Stimulated activated naive CD8-positive, alpha-beta T cell treated with anti-CD3 and anti-CD28 coated beads, Interleukin-15, Interleukin-2, amounts not matched to agents 100 U/mL and 50 U/mL, for 24 hours (primary cell): ENCODE measurements around the gene ADGRG3.
"Not testable (repeated sequence)": the region's sequence is repeated elsewhere in the genome, so short reads cannot be mapped to it uniquely, and the experiment has no call there.

ENCODE experiments used
- ATAC-seq: fragments of 150-1000 bp; cut with Tn5 transposase; one replicate; pipeline ENCODE4 v1.10.0; 2021
- DNase-seq: peaks from one replicate; pipeline ENCODE4 v3.0.0; 2021

Gene ADGRG3

GRCh38 chr16:57722210-57722499 is 54.0 kb downstream of the ADGRG3 start:
- ATAC-seq (no peak), DNase-seq (no peak)

- ATAC-seq (no peak), DNase-seq (no peak)
These were observed 54.5 kb downstream of the ADGRG3 start for GRCh38 chr16:57722651-57723050.

GRCh38 chr16:57723170-57723569 is 55.1 kb downstream of the ADGRG3 start:
- ATAC-seq: no peak
- no peak for DNase-seq

GRCh38 chr16:57724531-57724930 is 56.4 kb downstream of the ADGRG3 start:
- no peak for DNase-seq
- no peak for ATAC-seq

- no peak for ATAC-seq
- DNase-seq: no peak
These were observed 57.0 kb downstream of the ADGRG3 start for GRCh38 chr16:57725151-57725550.

GRCh38 chr16:57725554-57725953 is 57.4 kb downstream of the ADGRG3 start:
- no peak for DNase-seq
- ATAC-seq: no peak

GRCh38 chr16:57725976-57726375 is 57.9 kb downstream of the ADGRG3 start:
- ATAC-seq (no peak), DNase-seq (no peak)

- no peak for ATAC-seq
These were observed 58.4 kb downstream of the ADGRG3 start for GRCh38 chr16:57726433-57726947.

GRCh38 chr16:57727610-57728009 is 59.5 kb downstream of the ADGRG3 start:
- no peak for ATAC-seq
- no peak for DNase-seq

More at GRCh38 chr16:57726433-57726947, 58.4 kb downstream of the ADGRG3 start:
- no peak for DNase-seq

GRCh38 chr16:57728336-57729181 is 60.5 kb downstream of the ADGRG3 start:
- ATAC-seq: no peak
- no peak for DNase-seq

- no peak for ATAC-seq
- DNase-seq: no peak
These were observed 61.0 kb downstream of the ADGRG3 start for GRCh38 chr16:57729182-57729484.

- not testable (repeated sequence) for DNase-seq, ATAC-seq
These were observed 61.7 kb downstream of the ADGRG3 start for GRCh38 chr16:57729852-57730251.

- no peak for ATAC-seq
- DNase-seq: no peak
These were observed 62.9 kb downstream of the ADGRG3 start for GRCh38 chr16:57730771-57731730.

- DNase-seq (no peak), ATAC-seq (no peak)
These were observed 63.9 kb downstream of the ADGRG3 start for GRCh38 chr16:57732037-57732436.

- ATAC-seq: no peak
- DNase-seq: no peak
These were observed 64.6 kb downstream of the ADGRG3 start for GRCh38 chr16:57732714-57733113.

- DNase-seq (no peak), ATAC-seq (no peak)
These were observed 66.3 kb downstream of the ADGRG3 start for GRCh38 chr16:57734308-57734924.

GRCh38 chr16:57734925-57735754 is 67.0 kb downstream of the ADGRG3 start:
- DNase-seq: peak; percentile 98
- peak; percentile 92 for ATAC-seq

GRCh38 chr16:57735755-57736418 is 67.8 kb downstream of the ADGRG3 start, which contains the start of gene KATNB1:
KATNB1 (plus strand) TSS chr16:57735770; CDS start chr16:57737244, 1,474 bp downstream.
- ATAC-seq: no peak
- no peak for DNase-seq

- DNase-seq (peak; percentile 54), ATAC-seq (no peak)
These were observed 68.6 kb downstream of the ADGRG3 start for GRCh38 chr16:57736419-57737351.

- DNase-seq (no peak), ATAC-seq (no peak)
These were observed 70.7 kb downstream of the ADGRG3 start for GRCh38 chr16:57738844-57739243.
